ENCODE measurements around the gene XBP1. TPM values are rescaled to one million over a fixed set of nuclear protein-coding genes. Genes with fewer than 3 reads are reported as not detected.

Gene XBP1
- total and polyA plus RNA-seq, 2 of the 13 experiments (the other 11 are each of a cell fraction or from before 2014, with no cell fraction given) = 416 to 427 TPM

DNA sequence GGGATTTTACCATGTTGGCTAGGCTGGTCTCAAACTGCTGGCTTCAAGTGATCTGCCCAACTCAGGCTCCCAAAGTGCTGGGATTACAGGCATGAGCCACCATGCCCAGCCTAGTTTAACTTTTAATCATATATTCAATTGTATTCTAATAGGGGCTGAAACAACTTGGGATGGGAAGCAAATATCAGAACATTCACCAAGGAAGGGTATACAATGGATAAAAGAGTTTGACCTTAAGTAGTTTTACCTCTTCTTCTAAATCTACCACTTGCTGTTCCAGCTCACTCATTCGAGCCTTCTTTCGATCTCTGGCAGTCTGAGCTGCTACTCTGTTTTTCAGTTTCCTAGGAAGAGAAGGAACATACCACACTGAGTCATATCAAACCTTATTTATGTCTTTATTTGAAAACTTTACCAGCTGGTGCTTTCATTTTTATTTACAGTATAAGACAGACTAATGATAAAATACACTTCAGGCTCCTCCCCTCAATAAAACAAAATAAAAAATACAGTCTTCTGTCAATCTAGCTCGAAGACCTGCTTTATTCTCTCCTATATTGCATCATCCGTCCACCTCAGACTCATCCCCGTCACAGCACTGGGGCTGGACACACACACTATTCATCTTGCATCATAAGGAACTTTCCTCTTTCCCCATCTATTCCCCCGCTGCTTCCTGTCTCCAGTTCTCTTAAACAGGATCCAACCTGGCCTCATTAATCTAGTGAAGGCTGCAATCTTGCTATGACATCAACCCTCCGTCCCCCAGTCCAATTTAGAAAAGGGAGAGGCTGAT is 1.4 kb downstream of the XBP1 start (continued):
- TF ChIP-seq, protein P1, sequence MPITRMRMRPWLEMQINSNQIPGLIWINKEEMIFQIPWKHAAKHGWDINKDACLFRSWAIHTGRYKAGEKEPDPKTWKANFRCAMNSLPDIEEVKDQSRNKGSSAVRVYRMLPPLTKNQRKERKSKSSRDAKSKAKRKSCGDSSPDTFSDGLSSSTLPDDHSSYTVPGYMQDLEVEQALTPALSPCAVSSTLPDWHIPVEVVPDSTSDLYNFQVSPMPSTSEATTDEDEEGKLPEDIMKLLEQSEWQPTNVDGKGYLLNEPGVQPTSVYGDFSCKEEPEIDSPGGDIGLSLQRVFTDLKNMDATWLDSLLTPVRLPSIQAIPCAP (CRISPR knock-in tag; IDR thresholded peaks at IDR 0.05; ENCODE audit: low read depth) = no peak
- no peak for TF ChIP-seq MYNN (CRISPR knock-in tag; IDR thresholded peaks at IDR 0.05; ENCODE audit: low read depth)
- 0 out of 2 replicates have a peak, but pooled peaks have one; percentile 9 for TF ChIP-seq REPIN1 (CRISPR knock-in tag; IDR thresholded peaks at IDR 0.05; ENCODE audit: borderline replicate concordance, low read depth)
- TF ChIP-seq, protein P2, sequence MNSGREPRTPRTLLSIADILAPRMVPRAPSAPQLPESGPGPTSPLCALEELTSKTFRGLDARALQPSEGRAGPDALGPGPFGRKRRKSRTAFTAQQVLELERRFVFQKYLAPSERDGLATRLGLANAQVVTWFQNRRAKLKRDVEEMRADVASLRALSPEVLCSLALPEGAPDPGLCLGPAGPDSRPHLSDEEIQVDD (CRISPR knock-in tag; IDR thresholded peaks at IDR 0.05; ENCODE audit: borderline replicate concordance) = no peak
- TF ChIP-seq ZNF235 (CRISPR knock-in tag; IDR thresholded peaks at IDR 0.05; ENCODE audit: borderline replicate concordance) = no peak
- TF ChIP-seq MIER3 (CRISPR knock-in tag; IDR thresholded peaks at IDR 0.05; ENCODE audit: borderline replicate concordance) = no peak
- TF ChIP-seq RBFOX2 (IDR thresholded peaks at IDR 0.05; ENCODE audit: low read depth, low read length) = peak; percentile 80
- TF ChIP-seq ISX (CRISPR knock-in tag; conservative IDR thresholded peaks at IDR 0.05) = no peak
- TF ChIP-seq, protein P3, sequence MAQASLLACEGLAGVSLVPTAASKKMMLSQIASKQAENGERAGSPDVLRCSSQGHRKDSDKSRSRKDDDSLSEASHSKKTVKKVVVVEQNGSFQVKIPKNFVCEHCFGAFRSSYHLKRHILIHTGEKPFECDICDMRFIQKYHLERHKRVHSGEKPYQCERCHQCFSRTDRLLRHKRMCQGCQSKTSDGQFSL (CRISPR knock-in tag; IDR thresholded peaks at IDR 0.05) = no peak
- TF ChIP-seq SETDB1 (CRISPR knock-in tag; IDR thresholded peaks at IDR 0.05; ENCODE audit: borderline replicate concordance) = no peak
- TF ChIP-seq, protein P4, sequence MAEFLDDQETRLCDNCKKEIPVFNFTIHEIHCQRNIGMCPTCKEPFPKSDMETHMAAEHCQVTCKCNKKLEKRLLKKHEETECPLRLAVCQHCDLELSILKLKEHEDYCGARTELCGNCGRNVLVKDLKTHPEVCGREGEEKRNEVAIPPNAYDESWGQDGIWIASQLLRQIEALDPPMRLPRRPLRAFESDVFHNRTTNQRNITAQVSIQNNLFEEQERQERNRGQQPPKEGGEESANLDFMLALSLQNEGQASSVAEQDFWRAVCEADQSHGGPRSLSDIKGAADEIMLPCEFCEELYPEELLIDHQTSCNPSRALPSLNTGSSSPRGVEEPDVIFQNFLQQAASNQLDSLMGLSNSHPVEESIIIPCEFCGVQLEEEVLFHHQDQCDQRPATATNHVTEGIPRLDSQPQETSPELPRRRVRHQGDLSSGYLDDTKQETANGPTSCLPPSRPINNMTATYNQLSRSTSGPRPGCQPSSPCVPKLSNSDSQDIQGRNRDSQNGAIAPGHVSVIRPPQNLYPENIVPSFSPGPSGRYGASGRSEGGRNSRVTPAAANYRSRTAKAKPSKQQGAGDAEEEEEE (CRISPR knock-in tag; IDR thresholded peaks at IDR 0.05; ENCODE audit: borderline replicate concordance) = no peak
- no peak for TF ChIP-seq ZFP41 (CRISPR knock-in tag; IDR thresholded peaks at IDR 0.05; ENCODE audit: borderline replicate concordance)
- no peak for TF ChIP-seq ZNF614 (CRISPR knock-in tag; IDR thresholded peaks at IDR 0.05; ENCODE audit: borderline replicate concordance)
- TF ChIP-seq, protein P5, sequence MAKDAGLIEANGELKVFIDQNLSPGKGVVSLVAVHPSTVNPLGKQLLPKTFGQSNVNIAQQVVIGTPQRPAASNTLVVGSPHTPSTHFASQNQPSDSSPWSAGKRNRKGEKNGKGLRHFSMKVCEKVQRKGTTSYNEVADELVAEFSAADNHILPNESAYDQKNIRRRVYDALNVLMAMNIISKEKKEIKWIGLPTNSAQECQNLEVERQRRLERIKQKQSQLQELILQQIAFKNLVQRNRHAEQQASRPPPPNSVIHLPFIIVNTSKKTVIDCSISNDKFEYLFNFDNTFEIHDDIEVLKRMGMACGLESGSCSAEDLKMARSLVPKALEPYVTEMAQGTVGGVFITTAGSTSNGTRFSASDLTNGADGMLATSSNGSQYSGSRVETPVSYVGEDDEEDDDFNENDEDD (CRISPR knock-in tag; IDR thresholded peaks at IDR 0.05; ENCODE audit: borderline replicate concordance) = no peak
- no peak for TF ChIP-seq GTF3A (CRISPR knock-in tag; conservative IDR thresholded peaks at IDR 0.05)
- TF ChIP-seq, protein P6, sequence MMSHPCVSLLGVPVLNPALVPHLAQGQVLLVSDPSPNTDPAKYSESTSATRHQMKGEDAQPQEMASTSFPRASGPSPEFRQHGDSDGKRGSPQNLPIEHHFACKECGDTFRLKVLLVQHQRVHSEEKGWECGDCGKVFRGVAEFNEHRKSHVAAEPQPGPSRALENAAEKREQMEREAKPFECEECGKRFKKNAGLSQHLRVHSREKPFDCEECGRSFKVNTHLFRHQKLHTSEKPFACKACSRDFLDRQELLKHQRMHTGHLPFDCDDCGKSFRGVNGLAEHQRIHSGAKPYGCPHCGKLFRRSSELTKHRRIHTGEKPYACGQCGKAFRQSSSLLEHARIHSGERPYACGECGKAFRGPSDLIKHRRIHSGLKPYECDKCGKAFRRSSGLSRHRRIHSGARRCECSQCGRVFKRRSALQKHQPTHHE (CRISPR knock-in tag; IDR thresholded peaks at IDR 0.05; ENCODE audit: borderline replicate concordance) = no peak
- no peak for TF ChIP-seq SRF (IDR thresholded peaks at IDR 0.05; ENCODE audit: low read depth, low read length)
- no peak for TF ChIP-seq KDM5B (CRISPR knock-in tag; IDR thresholded peaks at IDR 0.05; ENCODE audit: borderline replicate concordance)
- no peak for TF ChIP-seq ZNF343 (CRISPR knock-in tag; IDR thresholded peaks at IDR 0.05)
- TF ChIP-seq YEATS4 (CRISPR knock-in tag; IDR thresholded peaks at IDR 0.05; ENCODE audit: borderline replicate concordance) = 0 out of 2 replicates have a peak, but pooled peaks have one; percentile 3
- peak; percentile 48; the same call in 1 of the 2 replicates for TF ChIP-seq NAIF1 (CRISPR knock-in tag; IDR thresholded peaks at IDR 0.05; ENCODE audit: borderline replicate concordance)
- peak; percentile 48 to 89; a peak in 2 of 4 replicates for TF ChIP-seq POLR2A (IDR thresholded peaks at IDR 0.05; ENCODE audit: insufficient read depth in 1 of 2, low read depth in 2 of 2, low read length in 2 of 2)
- 0 out of 2 replicates have a peak, but pooled peaks have one; percentile 33 for TF ChIP-seq ZSCAN30 (CRISPR knock-in tag; IDR thresholded peaks at IDR 0.05)
- no peak for TF ChIP-seq TP53 (CRISPR knock-in tag; conservative IDR thresholded peaks at IDR 0.05)

All from HepG2 (cell line).